Lower lobe of right lung (tissue), 2 donors: ENCODE data around the gene PIGM. TPM values are rescaled to one million over a fixed set of nuclear protein-coding genes. Genes with fewer than 3 reads are reported as not detected.
A peak's percentile ranks its signal among the peaks of the same experiment; 100 is the strongest.

ENCODE experiments used
- ATAC-seq, 2 donors: fragments of 200-7000 bp; cut with Tn5 transposase; one replicate each; pipeline ENCODE4 v1.9.1; 2020 to 2022; ENCODE audit warnings: mild to moderate bottlenecking in 2 of 2, moderate library complexity in 2 of 2
- DNase-seq: peaks from one replicate; pipeline ENCODE4 v3.0.0-alpha.2; 2020
- H3K27ac ChIP-seq: fragments of 200-600 bp; one replicate; pipeline ENCODE4 v1.8.0; 2022
- H3K27me3 ChIP-seq: fragments of 200-600 bp; one replicate; pipeline ENCODE4 v1.8.0; 2022; ENCODE audit warnings: low read depth
- H3K36me3 ChIP-seq: fragments of 200-600 bp; one replicate; pipeline ENCODE4 v1.8.0; 2022; ENCODE audit warnings: mild to moderate bottlenecking
- H3K4me1 ChIP-seq: fragments of 200-600 bp; one replicate; pipeline ENCODE4 v1.8.0; 2022
- H3K4me3 ChIP-seq: fragments of 200-600 bp; one replicate; pipeline ENCODE4 v1.8.0; 2022; ENCODE audit warnings: mild to moderate bottlenecking
- H3K9me3 ChIP-seq: fragments of 200-600 bp; one replicate; pipeline ENCODE4 v1.8.0; 2022
- intact Hi-C: fragments of 100-400 bp; cut with DNase I; formaldehyde crosslinking; loops from one replicate; pipeline ENCODE4 v1.11.0; 2022
- total RNA-seq: library from RNA; stranded (reverse); fragmentation: NEBNext Ultra II Directional; extraction: Animal tissue kit (Norgen Biotek cat#: 25700); gene quantifications from one replicate; pipeline ENCODE4 v1.2.1, GENCODE V29; 2021
- TF ChIP-seq, protein P1 (sequence below): fragments of 200-600 bp; IDR thresholded peaks from one replicate; pipeline ENCODE4 v1.8.0; 2022; ENCODE audit warnings: antibody characterized with exemption, mild to moderate bottlenecking
- donor health status: DM: no; HTN: yes; CAD: no; lungs with severe emphysema.

The PIGM gene
- total RNA-seq, 1 donor from 2014 or later, result 6.9 TPM

DNA sequence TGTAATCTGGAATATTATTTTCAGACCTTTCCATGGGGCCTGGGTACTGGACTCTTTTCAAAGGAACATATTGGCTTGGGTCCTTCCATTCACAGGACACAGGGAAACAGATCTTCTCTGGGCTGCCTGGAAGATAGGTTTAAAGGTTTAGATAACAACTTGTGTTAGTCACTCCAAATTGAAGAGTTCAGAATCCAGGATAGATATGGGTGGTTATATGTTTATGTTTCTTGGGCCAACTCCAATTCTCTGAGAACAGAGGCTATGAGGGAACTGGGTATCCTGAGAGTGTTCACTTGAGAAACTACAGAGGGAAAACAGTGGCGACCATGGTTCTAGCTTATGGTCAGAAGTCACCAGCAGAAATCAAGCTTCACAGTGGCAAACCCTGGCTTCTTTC is 8.7 kb upstream of the PIGM start:
- Histone ChIP-seq H3K27ac (no peak overlapping the region), H3K36me3 (no peaks in the 10 kb centered on the region), H3K4me1 (no peaks in the 10 kb centered on the region), H3K9me3 (no peaks in the 10 kb centered on the region), H3K27me3 (no peaks in the 10 kb centered on the region), H3K4me3 (no peak overlapping the region)
- intact Hi-C loops, result no loop called here
- no peak for DNase-seq
- ATAC-seq, result no peak
- TF ChIP-seq, protein P1, sequence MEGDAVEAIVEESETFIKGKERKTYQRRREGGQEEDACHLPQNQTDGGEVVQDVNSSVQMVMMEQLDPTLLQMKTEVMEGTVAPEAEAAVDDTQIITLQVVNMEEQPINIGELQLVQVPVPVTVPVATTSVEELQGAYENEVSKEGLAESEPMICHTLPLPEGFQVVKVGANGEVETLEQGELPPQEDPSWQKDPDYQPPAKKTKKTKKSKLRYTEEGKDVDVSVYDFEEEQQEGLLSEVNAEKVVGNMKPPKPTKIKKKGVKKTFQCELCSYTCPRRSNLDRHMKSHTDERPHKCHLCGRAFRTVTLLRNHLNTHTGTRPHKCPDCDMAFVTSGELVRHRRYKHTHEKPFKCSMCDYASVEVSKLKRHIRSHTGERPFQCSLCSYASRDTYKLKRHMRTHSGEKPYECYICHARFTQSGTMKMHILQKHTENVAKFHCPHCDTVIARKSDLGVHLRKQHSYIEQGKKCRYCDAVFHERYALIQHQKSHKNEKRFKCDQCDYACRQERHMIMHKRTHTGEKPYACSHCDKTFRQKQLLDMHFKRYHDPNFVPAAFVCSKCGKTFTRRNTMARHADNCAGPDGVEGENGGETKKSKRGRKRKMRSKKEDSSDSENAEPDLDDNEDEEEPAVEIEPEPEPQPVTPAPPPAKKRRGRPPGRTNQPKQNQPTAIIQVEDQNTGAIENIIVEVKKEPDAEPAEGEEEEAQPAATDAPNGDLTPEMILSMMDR, result no peak

DNA sequence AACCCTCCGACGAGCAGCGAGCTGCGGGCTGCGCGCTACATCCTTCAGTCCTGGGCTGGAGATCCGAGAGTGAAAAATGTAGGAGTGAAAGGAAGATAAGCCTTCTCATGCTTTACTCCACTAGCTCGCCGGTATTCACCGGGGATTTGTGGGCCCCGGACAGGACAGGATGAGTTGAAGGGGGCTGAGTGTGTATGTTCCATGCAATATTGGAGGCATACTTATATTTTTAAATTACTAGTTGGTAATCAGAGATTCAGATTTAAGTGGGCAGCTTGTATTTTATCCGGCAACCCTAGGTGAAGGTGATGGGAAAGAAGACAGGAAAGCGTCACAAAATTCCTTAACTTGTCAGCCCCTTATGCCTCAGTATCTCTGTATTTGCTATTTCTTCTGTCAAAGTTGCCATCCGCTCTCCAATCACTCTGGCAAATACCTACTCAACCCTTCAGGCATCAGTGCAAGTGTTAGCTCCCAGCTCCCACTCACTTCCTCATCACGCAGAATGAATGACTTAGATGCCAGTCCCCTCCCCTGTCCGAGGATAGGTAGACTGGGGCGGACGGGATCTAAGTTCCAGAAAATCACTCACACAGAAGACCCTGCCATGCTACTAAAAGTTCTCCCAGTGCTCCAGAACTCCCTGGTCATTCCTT is 503 bp upstream of the PIGM start:
- peak overlapping the region; percentile 91 for H3K4me3 ChIP-seq
- H3K27me3 ChIP-seq, result no peaks in the 10 kb centered on the region
- DNase-seq (no peak), ATAC-seq (peak; percentile 26 to 62)
- H3K36me3 ChIP-seq, result no peaks in the 10 kb centered on the region
- peak overlapping the region; percentile 80 for H3K27ac ChIP-seq
- intact Hi-C loops, result no loop called here
- TF ChIP-seq, protein P1, result no peak
- H3K4me1 ChIP-seq, result peaks cover 25% of the 10 kb centered on the region
- H3K9me3 ChIP-seq, result no peaks in the 10 kb centered on the region

DNA sequence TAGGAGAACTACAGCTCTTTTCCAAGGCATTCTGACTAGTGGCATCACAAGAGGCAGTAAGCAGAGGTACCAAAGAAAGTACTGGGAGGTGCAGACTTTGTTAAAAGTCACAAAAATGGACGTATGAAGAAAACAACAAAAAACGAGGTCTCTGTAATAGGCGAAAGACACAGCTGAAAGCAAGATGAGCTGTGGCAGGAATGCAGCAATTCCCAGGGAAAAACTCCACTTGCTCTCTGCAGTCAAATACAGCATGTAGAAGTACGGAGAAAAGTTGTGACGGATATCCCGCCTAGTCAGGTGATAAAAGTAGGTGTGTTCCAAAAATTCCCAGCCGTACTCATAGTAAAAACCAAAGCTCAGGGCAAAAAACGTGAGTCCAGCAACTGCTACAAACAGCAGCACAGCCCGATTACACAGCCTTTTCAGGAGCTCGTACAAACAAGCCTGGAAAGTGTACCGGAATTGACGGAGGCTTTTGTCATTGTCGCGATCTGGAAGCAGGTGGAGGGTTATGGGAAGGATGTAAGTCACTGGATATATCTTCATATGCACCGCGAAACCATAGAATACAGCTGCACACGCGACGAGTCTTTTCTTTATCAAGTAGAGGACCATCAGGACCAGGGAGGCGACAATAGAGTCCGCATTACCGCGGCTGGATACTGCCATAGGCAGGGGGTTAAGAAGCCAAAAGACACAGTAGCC is 979 bp downstream of the PIGM start:
- Histone ChIP-seq H3K27ac (peak overlapping the region; percentile 80), H3K36me3 (no peaks in the 10 kb centered on the region), H3K4me3 (peak overlapping the region; percentile 91), H3K9me3 (no peaks in the 10 kb centered on the region), H3K27me3 (no peaks in the 10 kb centered on the region), H3K4me1 (peaks cover 25% of the 10 kb centered on the region)
- DNase-seq (no peak), ATAC-seq (peak; percentile 15 to 33)
- intact Hi-C loops, result no loop called here
- TF ChIP-seq, protein P1, result no peak

DNA sequence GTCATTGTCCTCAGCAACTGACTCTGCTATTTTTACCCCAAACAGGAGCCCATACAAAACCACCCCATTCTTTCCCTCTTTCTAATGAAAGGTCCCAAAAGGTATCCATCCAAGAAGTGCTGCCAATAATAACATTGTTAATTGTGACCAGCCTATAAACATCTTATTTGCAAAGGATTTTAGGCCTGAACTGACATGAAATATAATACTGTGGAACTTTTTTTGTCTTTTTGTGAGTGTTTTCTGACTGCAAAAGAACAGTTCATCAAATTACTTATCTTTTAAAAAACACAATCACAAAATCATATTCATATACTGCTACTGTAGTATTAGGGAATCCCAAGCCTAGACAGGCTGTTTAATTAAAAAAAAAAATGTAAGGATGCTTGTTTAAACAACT is 3.4 kb downstream of the PIGM start:
- ATAC-seq (no peak), DNase-seq (no peak)
- Histone ChIP-seq H3K4me1 (peaks cover 25% of the 10 kb centered on the region), H3K27ac (no peak overlapping the region), H3K27me3 (no peaks in the 10 kb centered on the region), H3K9me3 (no peaks in the 10 kb centered on the region), H3K36me3 (no peaks in the 10 kb centered on the region), H3K4me3 (no peak overlapping the region)
- intact Hi-C loops, result no loop called here
- TF ChIP-seq, protein P1, result no peak

DNA sequence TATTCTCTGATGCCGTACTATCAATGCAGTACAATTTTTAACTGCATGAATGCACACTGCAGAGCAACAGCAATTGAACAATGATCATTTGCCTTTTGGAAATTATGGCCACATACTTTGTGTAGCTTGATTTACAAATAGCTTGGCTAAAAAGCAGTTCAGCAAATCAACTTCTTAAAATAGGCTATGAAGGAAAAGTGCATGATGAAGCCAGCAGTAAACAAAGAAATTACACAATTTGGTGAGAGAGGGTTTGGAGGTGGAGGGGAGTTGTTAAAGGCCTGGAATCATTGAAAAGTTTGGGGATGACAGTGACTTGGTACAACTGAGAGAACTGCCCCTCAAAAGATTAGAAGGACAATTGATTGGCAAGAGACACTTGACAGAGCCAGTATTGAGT is 6.5 kb downstream of the PIGM start:
- H3K27ac ChIP-seq, result no peak overlapping the region
- no peaks in the 10 kb centered on the region for H3K27me3 ChIP-seq
- H3K36me3 ChIP-seq, result no peaks in the 10 kb centered on the region
- intact Hi-C loops, result no loop called here
- no peak overlapping the region for H3K4me3 ChIP-seq
- DNase-seq, result no peak
- H3K4me1 ChIP-seq, result peaks cover 7% of the 10 kb centered on the region
- ATAC-seq, result no peak
- H3K9me3 ChIP-seq, result no peaks in the 10 kb centered on the region
- TF ChIP-seq, protein P1, result no peak
